H1 (cell line): ENCODE results near the gene MAGOH. TPM values are rescaled to one million over a fixed set of nuclear protein-coding genes. Genes with fewer than 3 reads are reported as not detected.

ENCODE experiments used
- CTBP2 ChIP-seq: IDR thresholded peaks from 2 replicates; pipeline ENCODE4 v1.7.0; 2011; ENCODE audit warnings: borderline replicate concordance, mild to moderate bottlenecking, moderate library complexity, mixed read lengths, low read length; ENCODE audit not compliant: insufficient read depth, insufficient read length
- EGR1 ChIP-seq: IDR thresholded peaks from 2 replicates; pipeline ENCODE4 v1.6.1; 2011; ENCODE audit warnings: low read depth, low read length, borderline replicate concordance
- JUN ChIP-seq: IDR thresholded peaks from 2 replicates; pipeline ENCODE4 v1.6.1; 2011; ENCODE audit warnings: low read depth, mild to moderate bottlenecking, improper control_type of control experiment, low read length
- KDM5A ChIP-seq: fragments of 200-600 bp; IDR thresholded peaks from 2 replicates; pipeline ENCODE4 v1.7.1; 2012; ENCODE audit warnings: mild to moderate bottlenecking, low read length, inconsistent platforms, mixed read lengths
- POU5F1 ChIP-seq: IDR thresholded peaks from 2 replicates; pipeline ENCODE4 v1.6.1; 2011; ENCODE audit warnings: low read depth, mild to moderate bottlenecking, low read length, moderate library complexity
- SIX5 ChIP-seq: IDR thresholded peaks from 2 replicates; pipeline ENCODE4 v1.6.1; 2011; ENCODE audit warnings: mild to moderate bottlenecking, low read depth, low read length
- TEAD4 ChIP-seq: IDR thresholded peaks from 2 replicates; pipeline ENCODE4 v1.6.1; 2012; ENCODE audit warnings: low read depth, low read length, inconsistent platforms, mixed read lengths
- polyA plus RNA-seq, 7 experiments: library from polyadenylated mRNA; depleted of rRNA in 3 of 7; stranded (reverse) in 5 of 7; unstranded in 2 of 7; fragments of >200 nt in 5 of 7; fragments of 200-250 nt in 2 of 7; gene quantifications; 1 replicate in 5 of 7; 2 replicates in 1 of 7; 4 replicates in 1 of 7; pipeline versions ENCODE4 v1.2.1 to v1.2.3, GENCODE V29; 2011 to 2013; ENCODE audit warnings: missing spikeins in 2 of 7, mixed read lengths in 2 of 7
- total RNA-seq: library from RNA; stranded (reverse); fragmentation: NEBNext Ultra II Directional; extraction: Animal tissue kit (Norgen Biotek cat#: 25700); gene quantifications from 2 replicates; pipeline ENCODE4 v1.2.1, GENCODE V29; 2021
- TF ChIP-seq, protein P1 (sequence below): IDR thresholded peaks from 2 replicates; pipeline ENCODE4 v1.6.1; 2012; ENCODE audit warnings: low read length, inconsistent platforms

Gene MAGOH
- total and polyA plus RNA-seq, 2 of the 8 experiments (the other 6 are each of a cell fraction or from before 2014, with no cell fraction given): 46.9 to 74.3 TPM

DNA sequence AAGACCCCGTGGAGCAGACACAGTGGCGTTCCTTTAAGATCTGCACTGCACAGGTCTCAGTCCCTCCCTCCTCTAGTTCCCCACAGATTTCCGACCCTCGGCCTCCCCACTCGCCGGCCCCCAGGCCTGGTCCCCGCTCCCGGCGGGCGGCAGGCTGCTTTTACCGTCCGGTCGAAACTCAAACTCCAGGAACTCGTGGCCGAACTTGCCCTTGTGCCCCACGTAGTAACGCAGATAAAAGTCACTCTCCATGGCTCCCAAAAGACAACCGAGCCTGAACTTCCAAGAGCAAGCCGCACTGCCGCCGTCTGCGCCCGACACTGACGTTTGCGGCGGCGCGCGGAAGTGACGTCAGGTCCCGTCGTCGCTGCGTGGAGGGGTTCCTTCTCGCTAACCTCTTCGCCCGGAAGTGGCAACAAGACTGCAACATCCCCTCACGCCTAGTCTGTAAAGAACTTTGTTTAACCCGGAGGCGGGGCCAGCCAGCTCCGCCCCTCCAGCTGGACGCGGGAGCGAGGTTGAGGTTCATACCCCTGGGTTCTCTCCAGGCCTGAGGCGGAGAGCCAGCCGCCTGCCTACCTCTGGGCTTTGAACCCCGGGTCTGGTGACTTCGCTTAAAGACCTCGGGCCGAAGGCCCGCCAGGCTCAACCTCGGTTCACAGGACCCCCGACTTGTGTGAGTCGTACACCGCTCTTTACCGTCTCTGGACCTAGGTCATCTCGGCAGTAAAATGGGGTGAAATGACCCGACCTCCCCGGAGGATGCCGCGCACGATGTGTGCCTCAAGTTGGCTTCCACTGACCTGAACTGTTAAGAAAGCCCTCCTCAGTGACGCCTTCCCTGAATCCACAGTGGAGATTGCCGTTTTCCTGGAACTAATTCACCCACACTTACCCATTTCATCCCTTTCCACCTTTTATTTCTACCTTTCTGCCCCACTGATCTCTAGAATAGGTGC lies at the start of gene MAGOH (continued):
- TF ChIP-seq, protein P1, sequence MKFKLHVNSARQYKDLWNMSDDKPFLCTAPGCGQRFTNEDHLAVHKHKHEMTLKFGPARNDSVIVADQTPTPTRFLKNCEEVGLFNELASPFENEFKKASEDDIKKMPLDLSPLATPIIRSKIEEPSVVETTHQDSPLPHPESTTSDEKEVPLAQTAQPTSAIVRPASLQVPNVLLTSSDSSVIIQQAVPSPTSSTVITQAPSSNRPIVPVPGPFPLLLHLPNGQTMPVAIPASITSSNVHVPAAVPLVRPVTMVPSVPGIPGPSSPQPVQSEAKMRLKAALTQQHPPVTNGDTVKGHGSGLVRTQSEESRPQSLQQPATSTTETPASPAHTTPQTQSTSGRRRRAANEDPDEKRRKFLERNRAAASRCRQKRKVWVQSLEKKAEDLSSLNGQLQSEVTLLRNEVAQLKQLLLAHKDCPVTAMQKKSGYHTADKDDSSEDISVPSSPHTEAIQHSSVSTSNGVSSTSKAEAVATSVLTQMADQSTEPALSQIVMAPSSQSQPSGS: no peak
- TF ChIP-seq POU5F1: no peak
- 0 out of 2 replicates have a peak, but pooled peaks have one; percentile 22 for TF ChIP-seq JUN
- peak; percentile 97 for TF ChIP-seq KDM5A
- TF ChIP-seq EGR1: no peak
- no peak for TF ChIP-seq TEAD4
- no peak for TF ChIP-seq CTBP2
- no peak for TF ChIP-seq SIX5
